IPS DF 6.9 (cell line): ENCODE results near the gene KCNMB1.

Source experiments
- DNase-seq: peaks from one replicate; pipeline ENCODE4 v3.0.0-alpha.2; 2013; ENCODE audit warnings: low read depth, low spot score
- H3K27ac ChIP-seq: one replicate; pipeline ENCODE4 v1.5.1; 2013; ENCODE audit warnings: low read length, control low read depth
- H3K27me3 ChIP-seq: 2 replicates; pipeline ENCODE4 v1.6.1; 2013; ENCODE audit warnings: mild to moderate bottlenecking, low read length; ENCODE audit not compliant: control insufficient read depth, insufficient read depth
- H3K36me3 ChIP-seq: 2 replicates; pipeline ENCODE4 v1.6.1; 2013; ENCODE audit warnings: low read length; ENCODE audit not compliant: control insufficient read depth, insufficient read depth
- H3K4me1 ChIP-seq: 2 replicates; pipeline ENCODE4 v1.6.1; 2013; ENCODE audit warnings: low read length; ENCODE audit not compliant: control insufficient read depth, insufficient read depth
- H3K4me3 ChIP-seq: 2 replicates; pipeline ENCODE4 v1.5.1; 2013; ENCODE audit warnings: mild to moderate bottlenecking, low read length
- H3K9me3 ChIP-seq: 2 replicates; pipeline ENCODE4 v1.6.1; 2013; ENCODE audit warnings: low read length, inconsistent platforms; ENCODE audit not compliant: control insufficient read depth, insufficient read depth
- WGBS: extraction: QIAGEN DNeasy Blood & Tissue Kit; methylation state at CpG from one replicate; pipeline ENCODE4 v1.1.7; 2013; ENCODE audit warnings: mixed read lengths, missing lambda C conversion rate; ENCODE audit not compliant: insufficient read length, insufficient coverage; 5-methylcytosine and 5-hydroxymethylcytosine counted together

Gene KCNMB1

GRCh38 chr5:170402508-170402907 is 13.3 kb upstream of the KCNMB1 start:
- no peaks in the 10 kb centered on the region for H3K27me3 ChIP-seq

GRCh38 chr5:170397059-170397458 is 7.9 kb upstream of the KCNMB1 start:
- H3K36me3 ChIP-seq, result no peaks in the 10 kb centered on the region
- no peak overlapping the region for H3K27ac ChIP-seq
- no CpG with 5 or more reads among the region's 2 CpGs for WGBS
- peak; percentile 45 for DNase-seq
- H3K4me1 ChIP-seq, result peaks cover 5% of the 10 kb centered on the region
- H3K9me3 ChIP-seq, result no peaks in the 10 kb centered on the region
- H3K27me3 ChIP-seq, result no peaks in the 10 kb centered on the region
- no peak overlapping the region for H3K4me3 ChIP-seq

More at GRCh38 chr5:170402508-170402907, 13.3 kb upstream of the KCNMB1 start:
- Histone ChIP-seq H3K36me3 (no peaks in the 10 kb centered on the region), H3K27ac (no peak overlapping the region), H3K4me3 (no peak overlapping the region), H3K9me3 (no peaks in the 10 kb centered on the region), H3K4me1 (peaks cover 4% of the 10 kb centered on the region; the same call in 1 of the 2 replicates)
- DNase-seq, result no peak
- no CpG with 5 or more reads among the region's 2 CpGs for WGBS

GRCh38 chr5:170393958-170394357 is 4.8 kb upstream of the KCNMB1 start:
- Histone ChIP-seq H3K4me3 (no peak overlapping the region), H3K4me1 (peaks cover 7% of the 10 kb centered on the region), H3K36me3 (no peaks in the 10 kb centered on the region), H3K27ac (no peak overlapping the region), H3K9me3 (no peaks in the 10 kb centered on the region), H3K27me3 (no peaks in the 10 kb centered on the region)
- no peak for DNase-seq
- no CpG with 5 or more reads among the region's 8 CpGs for WGBS

DNA sequence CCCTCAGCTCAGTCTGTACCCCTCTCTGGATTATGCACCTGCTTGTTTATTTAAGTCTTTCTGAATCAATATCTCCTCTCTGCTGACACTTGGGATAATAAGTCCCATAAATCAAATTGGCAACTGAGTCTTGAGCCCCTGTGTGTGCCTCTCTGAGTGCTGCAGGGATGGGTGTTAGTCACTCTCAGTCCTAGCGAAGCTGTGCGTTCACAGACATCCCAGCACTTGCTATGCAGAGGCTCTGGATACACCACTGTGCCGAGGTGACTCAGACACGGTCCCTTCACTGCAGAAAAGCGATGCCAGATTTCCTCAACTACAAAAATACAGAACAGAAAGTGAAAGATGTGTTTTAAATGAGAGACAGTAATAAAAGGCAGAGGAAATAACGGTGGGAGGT is 4.1 kb upstream of the KCNMB1 start:
- no peaks in the 10 kb centered on the region for H3K36me3 ChIP-seq
- peaks cover 5% of the 10 kb centered on the region; the same call in 1 of the 2 replicates for H3K4me1 ChIP-seq
- no peak overlapping the region for H3K27ac ChIP-seq
- H3K27me3 ChIP-seq, result no peaks in the 10 kb centered on the region
- DNase-seq, result no peak
- H3K4me3 ChIP-seq, result no peak overlapping the region
- 100% methylated on average over 1 of the region's 6 CpGs for WGBS
- no peaks in the 10 kb centered on the region for H3K9me3 ChIP-seq

DNA sequence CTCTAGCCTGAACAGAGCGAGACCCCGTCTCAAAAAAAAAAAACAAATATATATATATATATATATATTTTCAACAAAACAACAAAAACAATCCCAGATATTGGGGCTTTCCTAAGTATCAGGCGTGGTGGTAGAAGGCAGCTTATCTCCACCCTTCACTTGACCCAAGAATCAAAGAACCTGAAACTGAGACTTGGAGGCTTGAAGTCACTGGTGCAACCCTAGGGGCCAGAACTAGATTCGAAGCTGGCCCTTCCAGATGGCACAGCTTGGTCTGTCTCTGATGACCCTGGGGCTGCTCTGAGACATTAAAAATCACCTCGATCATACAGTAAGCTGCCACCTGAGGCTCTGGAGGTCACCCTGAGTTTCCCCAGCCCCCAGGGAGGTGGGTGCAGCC is 1.3 kb upstream of the KCNMB1 start:
- no CpG with 5 or more reads among the region's 5 CpGs for WGBS
- H3K36me3 ChIP-seq, result no peaks in the 10 kb centered on the region
- H3K27ac ChIP-seq, result no peak overlapping the region

GRCh38 chr5:170389550-170389892 is 354 bp upstream of the KCNMB1 start:
- no peaks in the 10 kb centered on the region for H3K27me3 ChIP-seq
- WGBS, result no CpG with 5 or more reads among the region's 4 CpGs
- H3K27ac ChIP-seq, result no peak overlapping the region
- no peak for DNase-seq
- H3K4me3 ChIP-seq, result no peak overlapping the region
- peaks cover 5% of the 10 kb centered on the region; the same call in 1 of the 2 replicates for H3K4me1 ChIP-seq
- no peaks in the 10 kb centered on the region for H3K36me3 ChIP-seq
- H3K9me3 ChIP-seq, result no peaks in the 10 kb centered on the region

More for the DNA sequence above, 1.3 kb upstream of the KCNMB1 start:
- H3K4me1 ChIP-seq, result peaks cover 5% of the 10 kb centered on the region; the same call in 1 of the 2 replicates
- H3K4me3 ChIP-seq, result no peak overlapping the region
- H3K9me3 ChIP-seq, result no peaks in the 10 kb centered on the region
- H3K27me3 ChIP-seq, result no peaks in the 10 kb centered on the region
- no peak for DNase-seq

GRCh38 chr5:170387775-170388639 is 1.2 kb downstream of the KCNMB1 start:
- Histone ChIP-seq H3K27me3 (no peaks in the 10 kb centered on the region), H3K4me1 (0 out of 2 replicates have a peak, but pooled peaks cover 2% of the 10 kb centered on the region), H3K4me3 (no peak overlapping the region), H3K27ac (no peak overlapping the region), H3K36me3 (no peaks in the 10 kb centered on the region), H3K9me3 (no peaks in the 10 kb centered on the region)
- no peak for DNase-seq
- WGBS, result no CpG with 5 or more reads among the region's 6 CpGs

GRCh38 chr5:170386743-170387395 is 2.3 kb downstream of the KCNMB1 start:
- no peak overlapping the region for H3K27ac ChIP-seq
- no peaks in the 10 kb centered on the region for H3K36me3 ChIP-seq
- H3K4me1 ChIP-seq, result 0 out of 2 replicates have a peak, but pooled peaks cover 2% of the 10 kb centered on the region
- H3K27me3 ChIP-seq, result no peaks in the 10 kb centered on the region
- H3K4me3 ChIP-seq, result no peak overlapping the region
- no peak for DNase-seq
- H3K9me3 ChIP-seq, result no peaks in the 10 kb centered on the region
- WGBS, result no CpG with 5 or more reads among the region's 8 CpGs

DNA sequence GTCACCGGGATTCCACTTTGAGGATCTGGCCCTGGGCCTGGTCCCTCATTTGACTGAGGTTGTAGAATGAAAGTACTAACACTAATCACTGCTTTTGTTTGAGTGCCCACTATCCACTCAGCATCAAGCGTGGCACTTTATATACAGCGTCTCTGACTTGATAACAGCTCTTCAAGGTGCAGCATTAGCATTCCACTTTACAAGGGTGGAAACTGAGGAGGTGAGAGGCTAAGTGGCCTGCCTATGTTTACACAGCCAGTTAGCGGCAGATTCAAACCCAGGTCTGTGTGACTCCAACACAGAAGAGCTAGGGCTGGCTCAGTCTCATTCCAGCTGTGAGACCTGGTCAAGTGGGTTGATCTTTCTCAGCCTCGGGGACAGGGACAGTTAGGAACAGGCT is 5.9 kb downstream of the KCNMB1 start:
- Histone ChIP-seq H3K9me3 (no peaks in the 10 kb centered on the region), H3K27ac (no peak overlapping the region), H3K4me3 (no peak overlapping the region), H3K27me3 (no peaks in the 10 kb centered on the region), H3K4me1 (no peaks in the 10 kb centered on the region), H3K36me3 (no peaks in the 10 kb centered on the region)
- no peak for DNase-seq
- WGBS, result no CpG with 5 or more reads among the region's 5 CpGs

- no peak for DNase-seq
- Histone ChIP-seq H3K27me3 (no peaks in the 10 kb centered on the region), H3K36me3 (no peaks in the 10 kb centered on the region), H3K4me3 (no peak overlapping the region), H3K9me3 (no peaks in the 10 kb centered on the region), H3K4me1 (no peaks in the 10 kb centered on the region), H3K27ac (no peak overlapping the region)
- 100% methylated on average over 1 of the region's 2 CpGs for WGBS
Observed at GRCh38 chr5:170382790-170383189, 6.4 kb downstream of the KCNMB1 start.
